GM12878 (cell line): ENCODE data around the gene WSCD1. TPM values are rescaled to one million over a fixed set of nuclear protein-coding genes. Genes with fewer than 3 reads are reported as not detected.

Experiments used
- ATAC-seq: fragments of 200-7000 bp; cut with Tn5 transposase; 3 replicates; pipeline ENCODE4 v1.9.1; 2020; ENCODE audit warnings: mild to moderate bottlenecking, moderate library complexity
- BruUV-seq: library from RNA; stranded (reverse); fragments of 400-500 nt; replicated peaks from 2 replicates; lab custom pipeline; 2021; lab: Mats Ljungman, UMichigan
- CTCF ChIA-PET: fragments of 300-600 bp; sonication (Branson Sonifier 250); formaldehyde crosslinking; extraction: SDS; loops from one replicate; lab custom pipeline; 2021; ENCODE audit warnings: inconsistent platforms; lab: Yijun Ruan, JAX
- POLR2A ChIA-PET: fragments of 350-600 bp; formaldehyde crosslinking; extraction: SDS; loops from one replicate; lab custom pipeline; 2021; ENCODE audit warnings: inconsistent platforms; lab: Charles Lee
- RAD21 ChIA-PET: fragments of 300-600 bp; sonication (Branson Sonifier 250); formaldehyde crosslinking; loops from one replicate; lab custom pipeline; 2023; ENCODE audit warnings: antibody characterized with exemption; ENCODE audit not compliant: unreplicated experiment; lab: Charles Lee
- SMC1A ChIA-PET: fragments of 300-600 bp; sonication (Branson Sonifier 250); formaldehyde crosslinking; loops from one replicate; lab custom pipeline; 2023; ENCODE audit not compliant: unreplicated experiment, uncharacterized antibody; lab: Charles Lee
- DNase-seq: peaks from one replicate; pipeline ENCODE4 v3.0.0-alpha.2; 2011; ENCODE audit warnings: low read depth, low spot score
- FAIRE-seq: peaks from 3 replicates; lab custom pipeline; 2011; peaks lifted over from hg19 to GRCh38; lab: Jason Lieb, UNC
- H2AFZ ChIP-seq: 2 replicates; pipeline ENCODE4 v1.6.0; 2011; ENCODE audit warnings: low read depth, low read length, control low read depth; ENCODE audit not compliant: control insufficient read depth
- H3K27ac ChIP-seq: 2 replicates; pipeline ENCODE4 v1.5.1; 2011; ENCODE audit warnings: control low read depth; ENCODE audit not compliant: control insufficient read depth, insufficient read depth
- H3K27me3 ChIP-seq, 2 experiments: replicated peaks in 1 of 2; 2 replicates each; pipeline versions ENCODE4 v1.6.0 to v1.6.1; 2011; ENCODE audit warnings: low read length in 1 of 2; ENCODE audit not compliant: control insufficient read depth in 2 of 2, insufficient read depth in 2 of 2
- H3K36me3 ChIP-seq, 2 experiments: 2 replicates each; pipeline ENCODE4 v1.5.1; 2011; ENCODE audit warnings: low read length in 1 of 2; ENCODE audit not compliant: control insufficient read depth in 2 of 2, insufficient read depth in 2 of 2
- H3K4me1 ChIP-seq: 2 replicates; pipeline ENCODE4 v1.6.1; 2011; ENCODE audit warnings: mild to moderate bottlenecking, low read length, moderate library complexity, mixed read lengths; ENCODE audit not compliant: control insufficient read depth, insufficient read depth
- H3K4me2 ChIP-seq: 2 replicates; pipeline ENCODE4 v1.6.0; 2011; ENCODE audit warnings: control low read depth; ENCODE audit not compliant: control insufficient read depth, insufficient read depth
- H3K4me3 ChIP-seq: fragments of 200-600 bp; sonication (generic); 2 replicates; pipeline ENCODE4 v1.5.1; 2016
- H3K79me2 ChIP-seq: 2 replicates; pipeline ENCODE4 v1.6.0; 2011; ENCODE audit warnings: low read length; ENCODE audit not compliant: control insufficient read depth, insufficient read depth
- H3K9ac ChIP-seq: 2 replicates; pipeline ENCODE4 v1.8.0; 2011; ENCODE audit warnings: low read length, control low read depth, mixed read lengths; ENCODE audit not compliant: control insufficient read depth, insufficient read depth
- H3K9me3 ChIP-seq: replicated peaks from 3 replicates; pipeline ENCODE4 v1.5.1; 2011; ENCODE audit warnings: mild to moderate bottlenecking, low read length; ENCODE audit not compliant: control insufficient read depth, insufficient read depth
- H4K20me1 ChIP-seq: 2 replicates; pipeline ENCODE4 v1.6.0; 2011; ENCODE audit not compliant: control insufficient read depth, insufficient read depth
- ATF2 ChIP-seq: IDR thresholded peaks from 2 replicates; pipeline ENCODE4 v1.6.1; 2012; ENCODE audit warnings: low read length, inconsistent platforms
- CREM ChIP-seq: IDR thresholded peaks from 2 replicates; pipeline ENCODE4 v1.6.1; 2014; ENCODE audit warnings: antibody characterized with exemption, low read depth
- GABPA ChIP-seq: IDR thresholded peaks from 2 replicates; pipeline ENCODE4 v1.6.1; 2014; ENCODE audit warnings: antibody characterized with exemption, low read depth, mild to moderate bottlenecking, inconsistent platforms
- NFIC ChIP-seq: IDR thresholded peaks from 2 replicates; pipeline ENCODE4 v1.6.1; 2012; ENCODE audit warnings: low read depth, mild to moderate bottlenecking, inconsistent platforms, low read length, moderate library complexity
- NR2C1 ChIP-seq: fragments of 450-650 bp; IDR thresholded peaks from 2 replicates; pipeline ENCODE4 v1.6.1; 2017; ENCODE audit warnings: antibody characterized with exemption, mild to moderate bottlenecking, moderate library complexity
- NRF1 ChIP-seq: conservative IDR thresholded peaks from 2 replicates; pipeline ENCODE4 v1.6.1; 2011; ENCODE audit warnings: mild to moderate bottlenecking, low read depth, low read length, improper control_type of control experiment
- PAX5 ChIP-seq: IDR thresholded peaks from 2 replicates; pipeline ENCODE4 v1.6.1; 2011; ENCODE audit warnings: low read depth, low read length, borderline replicate concordance
- ZNF217 ChIP-seq: fragments of 450-650 bp; IDR thresholded peaks from 2 replicates; pipeline ENCODE4 v1.6.1; 2017; ENCODE audit warnings: antibody characterized with exemption, mild to moderate bottlenecking
- ZNF384 ChIP-seq: IDR thresholded peaks from 2 replicates; pipeline ENCODE4 v1.6.1; 2012; ENCODE audit warnings: low read depth, mild to moderate bottlenecking, low read length, improper control_type of control experiment, borderline replicate concordance
- ZNF622 ChIP-seq: fragments of 450-650 bp; IDR thresholded peaks from 2 replicates; pipeline ENCODE4 v1.6.1; 2017; ENCODE audit warnings: mild to moderate bottlenecking, inconsistent platforms
- WGBS: methylation state at CpG from one replicate; pipeline ENCODE4 v1.1.6; 2016; ENCODE audit warnings: low lambda C conversion rate; ENCODE audit not compliant: insufficient replicate concordance, insufficient coverage; ENCODE audit errors: missing lambda C conversion rate; 5-methylcytosine and 5-hydroxymethylcytosine counted together
- in situ Hi-C: fragments of 300-500 bp; cut with MboI; formaldehyde crosslinking; loops from 9 replicates; pipeline ENCODE4 v1.14.3; 2018; ENCODE audit warnings: mixed read lengths
- intact Hi-C: fragments of 100-400 bp; cut with micrococcal nuclease; formaldehyde crosslinking; loops from one replicate; pipeline ENCODE4 v1.14.2; 2022; ENCODE audit not compliant: unreplicated experiment
- polyA plus RNA-seq, 11 experiments: library from polyadenylated mRNA; depleted of rRNA in 4 of 11; unstranded in 6 of 11; stranded (reverse) in 5 of 11; fragments of >200 nt; fragmentation: Nextera tagmentation in 4 of 11; fragmentation: Illumina TruSeq in 1 of 11; extraction: Ambion mirVana in 4 of 11; extraction: Trizol in 1 of 11; gene quantifications; 1 replicate in 1 of 11; 2 replicates in 10 of 11; pipeline versions ENCODE4 v1.2.1 to v1.2.3, GENCODE V29; 2011 to 2016; ENCODE audit warnings: inconsistent platforms in 2 of 11, missing spikeins in 2 of 11, low read depth in 1 of 11
- total RNA-seq, 4 experiments: library from RNA; depleted of rRNA in 3 of 4; stranded (reverse); fragments of >200 nt in 3 of 4; fragmentation: Illumina TruSeq in 1 of 4; extraction: Trizol in 1 of 4; gene quantifications; 2 replicates each; pipeline versions ENCODE4 v1.2.1 to v1.2.3, GENCODE V29; 2013 to 2021
- TF ChIP-seq, protein P1 (sequence below): fragments of 450-650 bp; IDR thresholded peaks from 2 replicates; pipeline ENCODE4 v1.6.1; 2017; ENCODE audit warnings: mild to moderate bottlenecking
- TF ChIP-seq, protein P2 (sequence below): fragments of 450-650 bp; IDR thresholded peaks from 2 replicates; pipeline ENCODE4 v1.6.1; 2017; ENCODE audit warnings: mild to moderate bottlenecking, low read depth, inconsistent platforms; ENCODE audit not compliant: poor library complexity, severe bottlenecking

WSCD1 gene
- total and polyA plus RNA-seq, 10 of the 15 experiments (the other 5 are each of a cell fraction or from before 2014, with no cell fraction given), result 0.01 to 0.16 TPM; not detected in 8

GRCh38 chr17:6096201-6097004 is 26.2 kb downstream of the WSCD1 start:
- H3K9me3 ChIP-seq, result no peaks in the 10 kb centered on the region
- H3K4me3 ChIP-seq, result no peak overlapping the region
- H3K9ac ChIP-seq, result no peak overlapping the region
- H4K20me1 ChIP-seq, result no peaks in the 10 kb centered on the region
- no peaks in the 10 kb centered on the region for H3K79me2 ChIP-seq
- ChIA-PET CTCF (interaction anchor here (0.6 kb wide), 1 partner anchor 333 kb away, joined by 4 read pairs; no protein-coding TSS in a partner anchor), SMC1A (no interaction called here), POLR2A (no interaction called here)
- no TSS peak for BruUV-seq
- H2AFZ ChIP-seq, result no peak overlapping the region
- no peak overlapping the region for H3K27ac ChIP-seq
- in situ Hi-C loops, result no loop called here
- no peaks in the 10 kb centered on the region for H3K36me3 ChIP-seq
- H3K4me1 ChIP-seq, result no peaks in the 10 kb centered on the region
- H3K27me3 ChIP-seq, result no peaks in the 10 kb centered on the region; a peak in 1 of 4 replicates
- DNase-seq, result no peak
- 45% methylated on average over 12 of the region's 13 CpGs for WGBS
- no peak overlapping the region for H3K4me2 ChIP-seq
- no peak for TF ChIP-seq PAX5
- TF ChIP-seq, protein P1, sequence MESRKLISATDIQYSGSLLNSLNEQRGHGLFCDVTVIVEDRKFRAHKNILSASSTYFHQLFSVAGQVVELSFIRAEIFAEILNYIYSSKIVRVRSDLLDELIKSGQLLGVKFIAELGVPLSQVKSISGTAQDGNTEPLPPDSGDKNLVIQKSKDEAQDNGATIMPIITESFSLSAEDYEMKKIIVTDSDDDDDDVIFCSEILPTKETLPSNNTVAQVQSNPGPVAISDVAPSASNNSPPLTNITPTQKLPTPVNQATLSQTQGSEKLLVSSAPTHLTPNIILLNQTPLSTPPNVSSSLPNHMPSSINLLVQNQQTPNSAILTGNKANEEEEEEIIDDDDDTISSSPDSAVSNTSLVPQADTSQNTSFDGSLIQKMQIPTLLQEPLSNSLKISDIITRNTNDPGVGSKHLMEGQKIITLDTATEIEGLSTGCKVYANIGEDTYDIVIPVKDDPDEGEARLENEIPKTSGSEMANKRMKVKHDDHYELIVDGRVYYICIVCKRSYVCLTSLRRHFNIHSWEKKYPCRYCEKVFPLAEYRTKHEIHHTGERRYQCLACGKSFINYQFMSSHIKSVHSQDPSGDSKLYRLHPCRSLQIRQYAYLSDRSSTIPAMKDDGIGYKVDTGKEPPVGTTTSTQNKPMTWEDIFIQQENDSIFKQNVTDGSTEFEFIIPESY, result no peak
- TF ChIP-seq, protein P2, sequence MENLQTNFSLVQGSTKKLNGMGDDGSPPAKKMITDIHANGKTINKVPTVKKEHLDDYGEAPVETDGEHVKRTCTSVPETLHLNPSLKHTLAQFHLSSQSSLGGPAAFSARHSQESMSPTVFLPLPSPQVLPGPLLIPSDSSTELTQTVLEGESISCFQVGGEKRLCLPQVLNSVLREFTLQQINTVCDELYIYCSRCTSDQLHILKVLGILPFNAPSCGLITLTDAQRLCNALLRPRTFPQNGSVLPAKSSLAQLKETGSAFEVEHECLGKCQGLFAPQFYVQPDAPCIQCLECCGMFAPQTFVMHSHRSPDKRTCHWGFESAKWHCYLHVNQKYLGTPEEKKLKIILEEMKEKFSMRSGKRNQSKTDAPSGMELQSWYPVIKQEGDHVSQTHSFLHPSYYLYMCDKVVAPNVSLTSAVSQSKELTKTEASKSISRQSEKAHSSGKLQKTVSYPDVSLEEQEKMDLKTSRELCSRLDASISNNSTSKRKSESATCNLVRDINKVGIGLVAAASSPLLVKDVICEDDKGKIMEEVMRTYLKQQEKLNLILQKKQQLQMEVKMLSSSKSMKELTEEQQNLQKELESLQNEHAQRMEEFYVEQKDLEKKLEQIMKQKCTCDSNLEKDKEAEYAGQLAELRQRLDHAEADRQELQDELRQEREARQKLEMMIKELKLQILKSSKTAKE, result no peak
- no peak for TF ChIP-seq NFIC
- no peak for TF ChIP-seq ZNF217
- TF ChIP-seq ZNF622, result no peak
- TF ChIP-seq GABPA, result no peak
- TF ChIP-seq ATF2, result no peak
- no peak for TF ChIP-seq CREM
- no peak for TF ChIP-seq NRF1
- TF ChIP-seq ZNF384, result no peak
- no peak for TF ChIP-seq NR2C1
- TF ChIP-seq, all 136 proteins: peak for 0
- no peak for ATAC-seq
- RAD21 ChIA-PET, result no interaction called here
- FAIRE-seq, result no peak
- intact Hi-C loops, result no loop called here
